ENCODE results near the gene PABPC1L. TPM values are rescaled to one million over a fixed set of nuclear protein-coding genes. Genes with fewer than 3 reads are reported as not detected.
A peak's percentile ranks its signal among the peaks of the same experiment; 100 is the strongest.

The PABPC1L gene
- polyA plus RNA-seq, 2 of the 4 experiments (the other 2 are of a cell fraction): 37.1 to 73.1 TPM

DNA sequence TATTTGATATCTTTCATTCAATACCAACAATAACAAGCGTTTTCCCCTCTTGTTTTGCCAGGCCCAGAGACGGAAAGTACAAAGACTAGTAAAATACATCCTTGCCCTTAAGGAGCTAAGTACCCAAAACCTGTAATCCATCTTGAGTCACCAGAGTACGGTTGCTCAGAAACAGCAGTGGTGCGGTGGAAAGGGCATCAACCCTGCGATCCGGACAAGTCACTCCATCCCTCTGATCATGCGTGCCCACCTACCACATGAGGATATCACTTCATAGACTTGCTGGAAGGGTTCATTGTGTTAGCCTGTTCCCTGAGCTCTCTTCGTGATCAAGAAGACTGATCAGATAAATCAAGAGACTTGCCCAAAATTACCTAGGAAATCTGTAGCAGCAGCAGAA lies 48.4 kb downstream of the PABPC1L start:
- FAIRE-seq (no peak), DNase-seq (ENCODE audit: low read depth in 1 of 2, low spot score in 1 of 2) (no peak), ATAC-seq (no peak)
- Histone ChIP-seq H3K4me1 (peaks cover 37% of the 10 kb centered on the region), H3K4me2 (peak overlapping the region; percentile 88), H3K4me3 (no peak overlapping the region), H3K9me3 (no peaks in the 10 kb centered on the region), H3K27ac (no peak overlapping the region)
- 90% methylated on average over 8 of the region's 8 CpGs for WGBS (ENCODE audit: missing lambda C conversion rate)
- no peak for TF ChIP-seq CHD2 (IDR thresholded peaks at IDR 0.05; ENCODE audit: low read length, partially characterized antibody)
- TF ChIP-seq MAFK (IDR thresholded peaks at IDR 0.05; ENCODE audit: partially characterized antibody): no peak
- no peak for TF ChIP-seq KDM5A (IDR thresholded peaks at IDR 0.05)
- no peak for TF ChIP-seq POLR2AphosphoS2 (conservative IDR thresholded peaks at IDR 0.05; ENCODE audit: low read length)
- no peak for TF ChIP-seq FOSB (CRISPR knock-in tag; IDR thresholded peaks at IDR 0.05)
- TF ChIP-seq NR3C1 (IDR thresholded peaks at IDR 0.05): no peak
- TF ChIP-seq ZC3H11A (IDR thresholded peaks at IDR 0.05): no peak
- TF ChIP-seq, protein P1, sequence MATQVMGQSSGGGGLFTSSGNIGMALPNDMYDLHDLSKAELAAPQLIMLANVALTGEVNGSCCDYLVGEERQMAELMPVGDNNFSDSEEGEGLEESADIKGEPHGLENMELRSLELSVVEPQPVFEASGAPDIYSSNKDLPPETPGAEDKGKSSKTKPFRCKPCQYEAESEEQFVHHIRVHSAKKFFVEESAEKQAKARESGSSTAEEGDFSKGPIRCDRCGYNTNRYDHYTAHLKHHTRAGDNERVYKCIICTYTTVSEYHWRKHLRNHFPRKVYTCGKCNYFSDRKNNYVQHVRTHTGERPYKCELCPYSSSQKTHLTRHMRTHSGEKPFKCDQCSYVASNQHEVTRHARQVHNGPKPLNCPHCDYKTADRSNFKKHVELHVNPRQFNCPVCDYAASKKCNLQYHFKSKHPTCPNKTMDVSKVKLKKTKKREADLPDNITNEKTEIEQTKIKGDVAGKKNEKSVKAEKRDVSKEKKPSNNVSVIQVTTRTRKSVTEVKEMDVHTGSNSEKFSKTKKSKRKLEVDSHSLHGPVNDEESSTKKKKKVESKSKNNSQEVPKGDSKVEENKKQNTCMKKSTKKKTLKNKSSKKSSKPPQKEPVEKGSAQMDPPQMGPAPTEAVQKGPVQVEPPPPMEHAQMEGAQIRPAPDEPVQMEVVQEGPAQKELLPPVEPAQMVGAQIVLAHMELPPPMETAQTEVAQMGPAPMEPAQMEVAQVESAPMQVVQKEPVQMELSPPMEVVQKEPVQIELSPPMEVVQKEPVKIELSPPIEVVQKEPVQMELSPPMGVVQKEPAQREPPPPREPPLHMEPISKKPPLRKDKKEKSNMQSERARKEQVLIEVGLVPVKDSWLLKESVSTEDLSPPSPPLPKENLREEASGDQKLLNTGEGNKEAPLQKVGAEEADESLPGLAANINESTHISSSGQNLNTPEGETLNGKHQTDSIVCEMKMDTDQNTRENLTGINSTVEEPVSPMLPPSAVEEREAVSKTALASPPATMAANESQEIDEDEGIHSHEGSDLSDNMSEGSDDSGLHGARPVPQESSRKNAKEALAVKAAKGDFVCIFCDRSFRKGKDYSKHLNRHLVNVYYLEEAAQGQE (IDR thresholded peaks at IDR 0.05): no peak
- TF ChIP-seq, protein P2, sequence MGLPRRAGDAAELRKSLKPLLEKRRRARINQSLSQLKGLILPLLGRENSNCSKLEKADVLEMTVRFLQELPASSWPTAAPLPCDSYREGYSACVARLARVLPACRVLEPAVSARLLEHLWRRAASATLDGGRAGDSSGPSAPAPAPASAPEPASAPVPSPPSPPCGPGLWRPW (IDR thresholded peaks at IDR 0.05): no peak
- no peak for TF ChIP-seq EHF (CRISPR knock-in tag; IDR thresholded peaks at IDR 0.05)
- TF ChIP-seq, protein P3, sequence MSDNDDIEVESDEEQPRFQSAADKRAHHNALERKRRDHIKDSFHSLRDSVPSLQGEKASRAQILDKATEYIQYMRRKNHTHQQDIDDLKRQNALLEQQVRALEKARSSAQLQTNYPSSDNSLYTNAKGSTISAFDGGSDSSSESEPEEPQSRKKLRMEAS (IDR thresholded peaks at IDR 0.05): no peak
- ChIA-PET POLR2A (no interaction called here), CTCF (interaction anchor here (1.0 to 1.7 kb wide), 4 partner anchors 16 to 153 kb away, joined by 3 to 7 read pairs (median 4); no protein-coding TSS in a partner anchor)

DNA sequence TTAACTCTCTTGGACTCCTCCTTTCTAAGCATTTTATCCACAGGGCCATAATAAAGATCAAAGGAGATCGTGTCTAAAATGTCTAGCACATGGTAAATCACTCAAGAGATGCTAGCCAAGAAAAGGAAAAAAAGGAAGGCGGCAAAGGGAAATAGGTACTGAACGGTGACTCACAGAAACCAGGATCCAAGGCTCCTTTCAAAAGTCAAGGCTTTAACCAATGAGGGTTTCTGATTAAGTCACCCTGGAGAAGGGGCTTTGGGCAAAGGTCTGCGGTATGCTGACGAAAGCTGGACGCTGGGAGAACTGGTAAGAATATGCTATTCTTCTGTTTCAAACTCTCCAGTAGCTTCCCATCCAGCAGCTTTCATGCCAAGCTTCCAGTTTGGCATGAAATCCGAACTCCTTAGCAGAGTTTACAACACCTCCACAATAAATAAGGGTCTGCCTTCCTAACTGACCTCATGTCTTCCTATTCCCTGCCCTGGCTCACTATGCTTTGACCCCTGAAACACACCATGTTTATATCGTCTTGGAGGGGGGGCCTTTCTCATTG lies 49.3 kb downstream of the PABPC1L start:
- no peaks in the 10 kb centered on the region for H3K9me3 ChIP-seq
- ATAC-seq: no peak
- ChIA-PET CTCF (interaction anchor here (1.1 to 1.5 kb wide), 4 partner anchors 11 to 153 kb away, joined by 3 to 6 read pairs (median 5); no protein-coding TSS in a partner anchor), POLR2A (interaction anchor here (1.4 to 1.6 kb wide), 2 partner anchors 10 to 74 kb away, joined by 3 to 6 read pairs; partner anchors contain the start of gene YWHAB)
- no peak for TF ChIP-seq RFX5 (IDR thresholded peaks at IDR 0.05)
- no peak for TF ChIP-seq FOSL2 (IDR thresholded peaks at IDR 0.05)
- 0 out of 2 replicates have a peak, but pooled peaks have one; percentile 4 for TF ChIP-seq FOSL2 (CRISPR knock-in tag; IDR thresholded peaks at IDR 0.05)
- TF ChIP-seq RARB (CRISPR knock-in tag; IDR thresholded peaks at IDR 0.05): no peak
- peaks cover 37% of the 10 kb centered on the region for H3K4me1 ChIP-seq
- peak overlapping the region; percentile 92 to 95 for H3K27ac ChIP-seq
- DNase-seq (ENCODE audit: low read depth in 1 of 2, low spot score in 1 of 2): no peak
- 49% methylated on average over 8 of the region's 8 CpGs for WGBS (ENCODE audit: missing lambda C conversion rate)
- H3K4me3 ChIP-seq: peak overlapping the region; percentile 96
- FAIRE-seq: no peak
- H3K4me2 ChIP-seq: peak overlapping the region; percentile 88

DNA sequence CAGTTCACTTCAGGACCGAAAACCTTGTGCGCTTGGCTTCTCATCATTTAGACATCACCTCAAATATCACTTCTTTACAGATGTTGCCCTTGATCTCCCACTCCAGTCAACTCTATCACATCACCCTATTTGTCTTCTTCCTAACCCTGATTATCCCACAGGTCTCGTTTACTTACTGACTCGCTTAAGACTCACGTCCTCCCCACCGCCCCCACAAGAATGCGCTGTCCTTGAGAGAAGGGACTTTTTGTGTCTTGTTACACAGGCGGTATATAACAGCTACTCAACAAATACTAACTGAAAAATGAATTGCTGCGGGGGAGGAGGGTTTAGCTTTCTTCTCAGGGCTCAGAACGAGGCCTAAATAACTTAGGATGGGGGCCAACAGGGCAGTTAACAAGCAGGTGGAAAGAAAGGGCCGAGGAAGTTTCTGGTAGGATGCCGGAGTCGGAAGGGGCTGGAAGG lies 49.8 kb downstream of the PABPC1L start:
- H3K4me1 ChIP-seq: peaks cover 37% of the 10 kb centered on the region
- DNase-seq (ENCODE audit: low read depth in 1 of 2, low spot score in 1 of 2) (peak; percentile 32 to 51), FAIRE-seq (no peak), ATAC-seq (peak; percentile 41 to 54)
- ChIA-PET POLR2A (interaction anchor here (0.8 to 1.6 kb wide), 5 partner anchors 8 to 74 kb away, joined by 3 to 6 read pairs (median 4); partner anchors contain the start of gene YWHAB), CTCF (interaction anchor here (0.9 to 1.6 kb wide), 5 partner anchors 11 to 331 kb away, joined by 3 to 6 read pairs (median 5); no protein-coding TSS in a partner anchor)
- peak overlapping the region; percentile 96 for H3K4me3 ChIP-seq
- peak overlapping the region; percentile 88 for H3K4me2 ChIP-seq
- no peaks in the 10 kb centered on the region for H3K9me3 ChIP-seq
- H3K27ac ChIP-seq: peak overlapping the region; percentile 92 to 95
- WGBS (ENCODE audit: missing lambda C conversion rate): 17% methylated on average over 13 of the region's 13 CpGs
- no peak for TF ChIP-seq HOXB13 (CRISPR knock-in tag; IDR thresholded peaks at IDR 0.05; ENCODE audit: low read depth)
- no peak for TF ChIP-seq RARB (CRISPR knock-in tag; IDR thresholded peaks at IDR 0.05)
- no peak for TF ChIP-seq CHD4 (IDR thresholded peaks at IDR 0.05; ENCODE audit: borderline replicate concordance)
- TF ChIP-seq GATA3 (IDR thresholded peaks at IDR 0.05; ENCODE audit: borderline replicate concordance): no peak
- TF ChIP-seq, protein P2 (IDR thresholded peaks at IDR 0.05): no peak
- no peak for TF ChIP-seq ZSCAN20 (CRISPR knock-in tag; IDR thresholded peaks at IDR 0.05)
- no peak for TF ChIP-seq TFCP2L1 (CRISPR knock-in tag; IDR thresholded peaks at IDR 0.05)
- TF ChIP-seq, protein P4, sequence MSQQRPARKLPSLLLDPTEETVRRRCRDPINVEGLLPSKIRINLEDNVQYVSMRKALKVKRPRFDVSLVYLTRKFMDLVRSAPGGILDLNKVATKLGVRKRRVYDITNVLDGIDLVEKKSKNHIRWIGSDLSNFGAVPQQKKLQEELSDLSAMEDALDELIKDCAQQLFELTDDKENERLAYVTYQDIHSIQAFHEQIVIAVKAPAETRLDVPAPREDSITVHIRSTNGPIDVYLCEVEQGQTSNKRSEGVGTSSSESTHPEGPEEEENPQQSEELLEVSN (IDR thresholded peaks at IDR 0.05; ENCODE audit: borderline replicate concordance, low read depth): no peak
- TF ChIP-seq FOSL2 (IDR thresholded peaks at IDR 0.05): no peak
- TF ChIP-seq FOSL2 (CRISPR knock-in tag; IDR thresholded peaks at IDR 0.05): no peak
- TF ChIP-seq ZC3H11A (IDR thresholded peaks at IDR 0.05): no peak

All from A549 (cell line).